ENCODE measurements around the gene SRGAP1.

Gene SRGAP1

DNA sequence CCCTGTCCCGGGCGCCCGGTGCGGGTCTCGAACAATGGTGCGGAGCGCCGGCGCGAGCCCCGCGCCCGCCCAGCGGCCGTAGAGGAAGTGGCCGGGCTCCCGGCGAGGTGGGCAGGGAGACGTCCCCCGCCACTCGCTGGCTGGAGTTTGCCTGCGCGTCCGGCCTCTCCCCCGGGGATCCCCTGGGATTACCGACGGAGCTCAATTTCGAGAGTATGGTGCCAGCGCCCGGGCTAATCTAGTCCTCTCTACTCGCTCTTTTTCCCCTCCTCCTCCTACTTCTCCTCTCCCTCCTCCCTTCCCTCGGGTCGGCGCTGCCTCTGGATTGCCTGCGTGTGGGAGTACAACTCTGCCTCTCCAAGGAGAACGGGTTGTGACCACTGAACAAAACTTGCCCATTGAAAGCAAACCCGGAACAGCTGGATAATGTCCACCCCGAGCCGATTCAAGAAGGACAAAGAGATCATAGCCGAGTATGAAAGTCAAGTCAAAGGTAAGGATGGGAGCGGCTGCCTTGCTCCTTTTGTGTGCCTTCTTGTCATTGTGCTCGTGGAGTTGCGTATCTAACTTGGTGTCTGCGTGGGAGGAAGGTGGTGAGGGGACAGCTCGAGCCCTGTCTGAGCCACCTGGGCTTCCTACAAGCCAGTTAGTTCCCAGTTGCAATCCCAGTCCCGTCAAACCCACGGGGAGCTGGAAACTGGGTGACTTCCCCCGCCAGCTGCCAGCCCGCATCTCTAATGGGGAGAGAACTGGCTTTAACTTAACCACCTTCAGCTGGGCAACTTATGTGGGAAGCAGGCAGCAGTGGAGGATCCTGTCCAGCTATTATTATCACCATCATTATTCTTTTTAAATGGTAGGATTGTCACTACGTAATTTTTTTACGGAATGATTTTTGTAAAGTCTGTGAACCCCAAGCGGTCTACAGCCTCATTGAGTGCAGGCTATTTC, at the start of gene SRGAP1:
Gene SRGAP1, plus strand, starts transcription at position 310 of the 951 bp plus-strand sequence. Its CDS starts 117 bp downstream, at position 427.
- no peak for DNase-seq

DNA sequence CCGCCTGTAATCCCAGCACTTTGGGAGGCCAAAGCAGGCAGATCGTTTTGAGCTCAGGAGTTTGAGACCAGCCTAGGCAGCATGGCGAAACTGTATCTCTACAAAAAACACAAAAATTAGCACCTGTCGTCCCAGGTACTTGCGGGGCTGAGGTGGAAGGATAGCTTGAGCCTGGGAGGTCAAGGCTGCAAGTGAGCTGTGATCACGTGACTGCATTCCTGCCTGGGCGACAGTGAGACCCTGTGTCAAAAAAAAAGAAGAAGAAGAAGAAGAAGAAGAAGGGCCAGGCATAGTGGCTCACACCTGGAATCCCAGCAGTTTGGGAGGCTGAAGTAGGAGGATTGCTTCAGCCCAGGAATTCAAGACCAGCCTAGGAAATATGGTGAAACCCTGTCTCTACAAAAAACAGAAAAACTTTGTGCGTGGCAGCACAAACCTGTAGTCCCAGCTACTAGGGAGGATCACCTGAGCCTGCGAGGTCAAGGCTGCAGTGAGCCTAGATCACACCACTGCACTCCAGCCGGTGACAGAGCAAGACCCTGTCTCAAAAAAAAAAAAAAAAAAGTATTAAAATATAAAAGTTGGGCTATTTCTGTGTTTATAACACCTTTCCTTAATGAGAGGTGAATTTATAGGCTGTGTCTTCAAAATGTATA, 49.3 kb upstream of the SRGAP1 start:
- DNase-seq: no peak

DNA sequence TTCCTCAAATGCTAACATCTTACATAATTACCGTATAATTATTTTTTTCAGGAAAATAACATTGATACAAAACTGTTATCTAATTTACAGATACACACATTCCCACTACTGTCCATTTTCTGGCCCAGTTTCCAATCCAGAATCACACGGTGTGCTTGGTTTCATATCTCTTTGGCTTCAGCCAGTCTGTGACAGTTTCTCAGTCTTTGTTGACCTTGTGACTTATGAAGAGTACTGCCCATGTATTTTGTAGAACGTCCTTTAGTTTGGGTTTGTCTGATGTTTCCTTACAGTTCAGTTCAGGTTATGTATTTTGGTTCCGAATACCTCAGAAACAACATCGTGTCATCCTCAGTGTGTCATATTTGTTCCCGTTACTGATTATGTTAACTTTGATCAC, 48.6 kb upstream of the SRGAP1 start:
- no peak for DNase-seq

DNA sequence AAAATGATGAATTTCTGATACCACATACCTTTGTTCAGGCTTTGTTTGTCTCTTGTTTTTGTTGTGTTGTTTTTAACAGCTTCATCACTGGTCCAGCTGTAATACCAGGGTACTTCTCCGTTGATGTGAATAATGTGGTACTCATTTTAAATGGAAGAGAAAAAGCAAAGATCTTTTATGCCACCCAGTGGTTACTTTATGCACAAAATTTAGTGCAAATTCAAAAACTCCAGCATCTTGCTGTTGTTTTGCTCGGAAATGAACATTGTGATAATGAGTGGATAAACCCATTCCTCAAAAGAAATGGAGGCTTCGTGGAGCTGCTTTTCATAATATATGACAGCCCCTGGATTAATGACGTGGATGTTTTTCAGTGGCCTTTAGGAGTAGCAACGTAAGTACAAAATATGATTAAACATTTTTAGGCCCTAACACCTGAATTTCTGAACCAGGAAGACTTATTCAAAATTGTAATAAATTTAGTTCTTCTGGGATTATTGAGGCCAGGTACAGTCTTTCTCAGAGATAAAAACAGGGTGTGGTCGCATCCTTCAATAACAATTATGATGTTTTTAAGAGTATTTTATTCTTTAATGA, 42.4 kb upstream of the SRGAP1 start:
- DNase-seq: no peak

DNA sequence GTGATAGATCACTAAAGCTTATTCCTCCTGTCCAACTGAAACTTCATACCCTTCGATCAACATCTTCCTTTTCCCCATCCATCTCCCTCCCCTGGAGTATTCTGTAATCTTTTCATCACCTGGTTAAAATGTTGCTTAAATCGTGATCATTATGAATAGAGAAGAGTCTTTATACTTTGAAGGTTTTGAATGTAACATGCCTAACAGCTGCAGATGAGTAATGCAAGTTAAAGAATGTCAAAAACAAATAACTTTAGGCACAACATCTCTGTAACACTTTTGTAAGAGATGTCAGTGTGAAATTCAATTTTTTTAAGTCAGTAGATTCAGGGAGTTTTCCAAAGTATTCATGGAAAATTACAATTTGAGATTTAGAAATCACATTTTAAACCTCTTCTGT, 39.8 kb upstream of the SRGAP1 start:
- no peak for DNase-seq

DNA sequence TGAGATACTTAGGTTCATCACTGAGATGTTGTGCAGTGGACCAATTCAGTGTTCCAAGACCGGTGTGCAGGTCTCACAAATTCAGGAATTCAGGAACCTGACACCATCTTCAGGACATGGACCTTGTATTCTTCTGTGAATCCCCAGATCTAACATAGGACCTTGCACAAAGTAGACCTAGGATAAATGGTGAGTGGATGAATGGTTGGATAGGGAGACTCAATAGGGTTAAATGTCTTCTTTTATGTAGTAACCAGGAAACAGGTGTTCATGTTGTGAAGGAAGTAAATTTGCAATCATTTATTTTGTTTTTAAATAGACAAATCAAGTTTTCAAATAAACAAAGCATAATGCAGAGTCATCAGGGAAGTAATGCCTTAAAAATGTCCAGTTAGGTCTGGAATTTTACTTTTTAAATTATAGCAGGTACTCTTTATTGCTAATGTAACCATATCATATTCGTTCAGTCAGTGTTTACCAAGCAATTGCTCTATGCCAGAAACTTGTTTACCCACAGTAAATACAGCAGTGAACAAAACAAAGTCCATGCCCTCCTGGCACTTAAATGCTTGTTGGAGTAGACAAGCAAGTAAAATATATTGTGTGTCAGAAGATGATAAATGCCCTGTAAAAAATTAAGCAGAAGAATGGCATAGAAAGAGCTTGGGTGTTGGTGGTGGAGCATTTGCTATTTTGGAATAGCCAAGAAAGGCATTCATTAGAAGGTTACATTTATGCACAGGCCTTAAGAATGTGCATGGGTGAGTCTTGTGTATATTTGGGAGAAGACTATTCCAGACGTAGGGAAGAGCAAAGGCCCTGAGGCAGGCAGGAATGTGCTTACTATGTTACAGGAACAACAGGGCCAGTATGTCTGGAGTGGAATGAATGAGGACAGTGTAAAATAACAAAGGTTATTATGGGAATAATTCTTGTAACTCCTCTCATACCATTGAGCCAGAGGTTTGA, 38.5 kb upstream of the SRGAP1 start:
- no peak for DNase-seq

DNA sequence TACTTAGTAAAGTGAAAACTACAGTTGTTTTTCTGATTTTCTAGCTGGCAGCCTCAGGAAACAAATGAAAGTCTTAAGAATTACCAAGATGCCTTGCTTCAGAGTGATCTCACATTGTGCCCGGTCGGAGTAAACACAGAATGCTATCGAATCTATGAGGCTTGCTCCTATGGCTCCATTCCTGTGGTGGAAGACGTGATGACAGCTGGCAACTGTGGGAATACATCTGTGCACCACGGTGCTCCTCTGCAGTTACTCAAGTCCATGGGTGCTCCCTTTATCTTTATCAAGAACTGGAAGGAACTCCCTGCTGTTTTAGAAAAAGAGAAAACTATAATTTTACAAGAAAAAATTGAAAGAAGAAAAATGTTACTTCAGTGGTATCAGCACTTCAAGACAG, 35.9 kb upstream of the SRGAP1 start:
- DNase-seq: no peak

DNA sequence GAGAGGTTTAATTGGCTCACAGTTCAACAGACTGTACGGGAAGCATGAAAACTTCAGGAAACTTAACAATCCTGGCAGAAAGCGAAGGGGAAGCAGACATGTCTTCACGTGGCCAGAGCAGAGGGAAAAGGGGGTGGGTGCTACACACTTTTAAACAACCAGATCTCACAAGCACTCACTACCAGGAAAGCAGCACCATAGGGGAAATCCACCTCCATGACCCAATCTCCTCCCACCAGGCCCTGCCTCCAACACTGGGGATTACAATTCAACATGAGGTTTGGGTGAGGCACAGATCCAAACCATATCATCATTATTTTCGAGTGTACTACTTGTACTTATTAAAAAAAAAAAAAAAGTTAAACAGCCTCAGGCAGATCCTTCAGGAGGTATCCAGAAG, 34.9 kb upstream of the SRGAP1 start:
- DNase-seq: no peak

DNA sequence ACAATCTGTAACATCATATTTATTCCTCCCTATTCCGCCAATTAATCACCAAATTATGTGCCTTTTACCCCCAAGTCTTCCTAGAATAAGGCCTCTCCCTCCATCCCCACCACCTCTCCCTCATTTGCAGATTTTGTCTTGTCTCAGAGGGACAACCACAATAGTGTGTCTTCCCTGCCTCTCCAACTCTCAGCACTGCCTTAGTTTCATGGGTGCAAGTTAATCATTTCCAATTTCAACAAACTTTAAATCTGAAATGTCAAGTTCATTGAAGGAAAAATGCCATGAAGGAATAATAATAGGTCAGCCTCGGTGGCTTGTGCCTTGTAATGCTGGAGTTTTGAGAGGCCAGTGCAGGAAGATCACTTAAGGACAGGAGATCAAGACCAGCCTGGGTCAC, 33.2 kb upstream of the SRGAP1 start:
- no peak for DNase-seq

DNA sequence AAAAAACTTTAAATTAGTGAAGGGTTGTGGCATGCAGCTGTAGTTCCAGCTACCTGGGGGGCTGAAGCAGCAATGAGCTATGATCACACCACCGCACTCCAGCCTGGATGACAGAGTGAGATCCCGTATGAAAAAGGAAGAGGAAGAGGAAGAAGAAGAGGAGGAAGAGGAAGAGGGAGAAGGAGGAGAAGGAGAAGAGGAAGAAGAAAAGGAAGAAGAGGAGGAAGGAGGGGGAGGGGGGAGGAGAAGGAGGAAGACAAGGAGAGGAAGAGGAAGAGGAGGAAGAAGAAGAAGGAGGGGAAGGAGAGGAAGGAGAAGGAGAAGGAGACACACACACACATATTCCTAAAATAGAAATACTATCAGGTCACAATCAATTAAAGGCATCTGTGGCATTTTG, 32.7 kb upstream of the SRGAP1 start:
- no peak for DNase-seq

DNA sequence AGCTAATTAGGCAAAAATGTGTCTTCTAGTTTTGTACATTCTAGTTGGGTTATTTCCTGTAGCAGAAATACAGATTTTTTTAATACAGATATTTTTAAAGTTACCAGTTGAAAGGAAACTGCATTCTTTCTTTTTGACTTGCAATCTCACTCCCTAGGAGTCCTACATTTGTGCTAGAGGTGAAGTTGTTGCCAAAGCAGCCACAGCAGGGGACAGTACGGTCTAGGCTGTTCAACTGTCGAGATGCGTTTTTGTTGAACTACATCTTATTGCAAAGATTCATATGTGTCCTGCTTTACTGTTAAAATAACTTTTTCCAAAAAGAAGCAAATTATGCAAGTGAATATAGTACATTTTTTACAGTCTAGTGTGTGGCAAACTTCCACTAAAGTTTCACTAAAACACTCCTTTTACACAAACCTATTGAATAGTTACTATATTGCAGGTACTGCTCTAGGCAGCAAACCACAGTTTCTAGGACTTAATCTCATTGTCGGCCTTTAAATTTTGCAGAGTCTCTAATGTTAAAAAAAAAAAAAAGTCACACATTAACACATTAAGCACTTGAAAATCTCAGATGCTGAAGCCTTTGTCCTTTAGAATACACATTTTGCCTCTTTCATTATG, 30.2 kb upstream of the SRGAP1 start:
- DNase-seq: no peak

DNA sequence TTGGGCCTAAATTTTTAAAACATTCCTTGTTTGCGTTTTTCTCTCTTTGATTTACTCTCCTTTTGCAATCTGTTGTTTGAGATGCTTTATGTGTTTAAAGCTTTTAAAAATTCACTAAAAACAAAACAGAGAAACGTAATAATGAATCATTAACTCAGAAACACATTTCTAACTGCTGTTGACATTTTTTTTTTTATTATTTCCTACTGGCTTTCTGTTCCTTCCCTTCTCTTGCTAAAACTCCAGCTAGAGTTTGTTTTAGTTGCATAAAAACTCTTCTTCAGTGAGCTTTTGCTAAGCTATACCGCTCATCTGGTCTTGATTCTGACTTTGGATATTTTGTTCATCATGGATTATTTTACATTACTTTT, 29.0 kb upstream of the SRGAP1 start:
- DNase-seq: no peak

DNA sequence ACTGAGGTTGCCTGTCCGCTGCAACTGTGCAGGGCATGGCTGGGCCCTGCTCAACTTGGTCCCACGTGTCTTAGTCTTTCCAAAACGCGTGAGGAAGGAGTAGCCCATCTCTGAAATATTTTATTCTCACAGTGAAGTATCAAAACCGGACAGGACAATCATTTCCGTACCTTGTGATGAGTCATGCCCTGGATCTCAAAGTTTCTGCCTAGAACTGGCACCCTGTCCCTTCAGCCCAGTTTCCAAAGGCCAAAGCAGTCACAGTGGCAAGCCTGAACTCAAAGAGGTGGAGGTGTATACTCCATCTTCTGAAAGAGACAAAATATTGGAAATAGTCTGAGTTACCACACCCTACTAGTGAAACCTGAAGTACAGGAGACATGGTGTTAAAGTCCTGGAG, 28.5 kb upstream of the SRGAP1 start:
- no peak for DNase-seq

DNA sequence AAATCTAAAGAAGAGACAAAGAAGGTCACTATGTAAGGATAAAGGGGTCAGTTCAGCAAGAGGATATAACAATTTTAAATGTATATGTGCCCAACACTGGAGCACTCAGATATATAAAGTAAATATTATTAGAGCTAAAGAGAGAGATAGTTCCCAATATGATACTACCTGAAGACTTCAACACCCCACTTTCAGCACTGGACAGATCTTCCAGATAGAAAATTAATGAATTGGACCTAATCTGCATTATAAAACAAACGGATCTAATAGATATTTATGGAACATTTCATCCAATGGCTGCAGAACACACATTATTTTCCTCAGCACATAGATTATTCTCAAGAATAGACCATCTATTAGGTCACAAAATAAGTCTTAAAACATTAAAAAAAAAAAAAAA, 24.1 kb upstream of the SRGAP1 start:
- no peak for DNase-seq

DNA sequence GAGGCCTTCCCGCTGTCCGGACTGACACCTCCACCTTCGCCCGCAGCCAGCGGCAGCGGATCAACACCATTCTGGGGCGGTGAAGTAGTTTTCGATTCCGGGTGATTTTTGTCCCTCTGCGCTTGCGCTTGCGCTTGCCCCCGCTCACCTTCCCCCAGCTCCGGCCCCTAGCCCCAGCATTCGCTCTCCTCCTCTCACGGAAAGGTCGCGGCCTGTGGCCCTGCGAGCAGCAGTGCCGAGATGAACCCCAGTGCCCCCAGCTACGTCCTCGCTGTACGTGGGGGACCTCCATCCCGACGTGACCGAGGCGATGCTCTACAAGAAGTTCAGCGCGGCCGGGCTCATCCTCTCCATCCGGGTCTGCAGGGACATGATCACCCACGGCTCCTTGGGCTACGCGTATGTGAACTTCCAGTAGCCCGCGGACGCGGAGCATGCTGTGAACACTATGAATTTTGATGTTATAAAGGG, 22.7 kb upstream of the SRGAP1 start:
- DNase-seq: peak; percentile 4

DNA sequence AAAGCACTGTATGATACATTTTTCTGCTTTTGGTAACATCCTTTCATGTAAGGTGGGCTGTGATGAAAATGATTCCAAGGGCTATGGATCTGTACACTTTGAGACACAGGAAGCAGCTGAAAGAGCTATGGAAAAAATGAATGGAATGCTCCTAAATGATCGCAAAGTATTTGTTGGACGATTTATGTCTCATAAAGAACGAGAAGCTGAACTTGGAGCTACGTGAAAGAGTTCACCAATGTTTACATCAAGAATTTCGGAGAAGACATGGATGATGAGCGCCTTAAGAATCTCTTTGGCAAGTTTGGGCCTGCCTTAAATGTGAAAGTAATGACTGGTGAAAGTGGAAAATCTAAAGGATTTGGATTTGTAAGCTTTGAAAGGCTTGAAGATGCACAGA, 22.1 kb upstream of the SRGAP1 start:
- DNase-seq: no peak

DNA sequence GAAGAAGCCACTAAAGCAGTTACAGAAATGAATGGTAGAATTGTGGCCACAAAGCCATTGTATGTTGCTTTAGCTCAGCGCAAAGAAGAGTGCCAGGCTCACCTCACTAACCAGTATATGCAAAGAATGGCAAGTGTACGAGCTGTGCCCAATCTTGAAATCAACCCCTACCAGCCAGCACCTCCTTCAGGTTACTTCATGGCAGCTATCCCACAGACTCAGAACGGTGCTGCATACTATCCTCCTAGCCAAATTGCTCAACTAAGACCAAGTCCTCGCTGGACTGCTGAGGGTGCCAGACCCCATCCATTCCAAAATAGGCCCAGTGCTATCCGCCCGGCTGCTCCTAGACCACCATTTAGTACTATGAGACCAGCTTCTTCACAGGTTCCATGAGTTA, 21.5 kb upstream of the SRGAP1 start:
- DNase-seq: no peak

DNA sequence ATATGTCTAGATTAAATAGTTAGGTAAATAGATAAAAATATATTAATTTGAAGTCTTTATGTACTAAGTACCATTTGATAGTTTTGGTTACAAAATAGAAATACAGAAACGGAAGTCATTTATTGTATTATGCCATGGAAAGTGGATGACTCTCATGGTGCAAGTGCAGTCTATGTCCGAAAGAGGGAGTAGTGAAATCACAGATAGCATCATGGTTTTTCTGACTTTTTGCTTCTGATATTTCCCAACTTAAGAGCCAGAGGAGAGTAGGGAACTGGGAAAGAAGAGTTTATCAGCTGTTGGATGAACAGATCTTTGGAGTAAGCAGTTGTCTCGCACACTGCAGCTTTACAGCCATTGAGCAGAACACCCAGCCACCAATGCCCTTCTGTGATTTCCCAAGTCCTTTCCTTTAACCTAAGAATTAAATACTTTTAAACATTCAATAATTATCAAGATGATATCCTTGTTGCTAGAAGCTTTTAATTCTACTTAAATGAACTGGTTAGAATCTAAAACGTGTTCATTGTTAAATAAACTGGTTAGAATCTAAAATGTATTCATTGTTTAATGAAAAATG, 18.4 kb upstream of the SRGAP1 start:
- no peak for DNase-seq

DNA sequence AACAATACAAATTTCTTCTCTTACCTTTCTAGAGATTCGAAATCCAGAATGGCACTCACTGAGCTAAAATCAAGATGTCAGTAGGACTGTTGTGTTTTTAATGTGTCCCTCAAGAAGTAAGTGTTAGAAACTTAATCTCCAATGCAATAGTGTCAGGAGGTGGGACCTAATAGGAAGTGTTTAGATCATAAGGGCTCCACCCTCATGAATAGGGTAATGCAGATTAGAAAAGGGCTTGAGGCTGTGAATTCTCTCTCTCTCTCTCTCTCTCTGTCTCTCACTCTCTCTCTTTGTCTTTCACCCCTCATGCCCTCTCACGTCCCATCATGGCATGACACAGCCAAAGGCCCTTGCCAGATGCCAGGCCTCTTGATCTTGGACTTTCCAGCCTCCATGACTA, 15.6 kb upstream of the SRGAP1 start:
- DNase-seq: no peak

DNA sequence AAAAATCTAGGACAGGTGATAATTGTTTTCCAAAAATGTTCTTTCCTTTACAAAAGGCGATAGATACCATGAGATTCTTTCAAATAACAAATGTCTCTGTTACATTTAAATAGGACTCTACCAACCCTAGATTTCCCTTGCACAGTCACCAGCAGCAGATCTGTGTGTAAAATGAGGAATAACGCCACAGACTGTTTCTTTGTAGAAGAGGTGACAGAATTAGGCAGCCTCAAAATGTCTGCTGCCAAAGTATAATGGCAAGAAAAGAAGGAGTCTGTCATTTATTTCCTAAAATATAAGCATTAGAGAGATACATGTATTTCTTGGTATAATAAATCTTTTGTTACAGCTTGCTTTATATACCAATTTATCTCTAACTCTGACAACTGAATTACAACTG, 8.5 kb upstream of the SRGAP1 start:
- DNase-seq: no peak

DNA sequence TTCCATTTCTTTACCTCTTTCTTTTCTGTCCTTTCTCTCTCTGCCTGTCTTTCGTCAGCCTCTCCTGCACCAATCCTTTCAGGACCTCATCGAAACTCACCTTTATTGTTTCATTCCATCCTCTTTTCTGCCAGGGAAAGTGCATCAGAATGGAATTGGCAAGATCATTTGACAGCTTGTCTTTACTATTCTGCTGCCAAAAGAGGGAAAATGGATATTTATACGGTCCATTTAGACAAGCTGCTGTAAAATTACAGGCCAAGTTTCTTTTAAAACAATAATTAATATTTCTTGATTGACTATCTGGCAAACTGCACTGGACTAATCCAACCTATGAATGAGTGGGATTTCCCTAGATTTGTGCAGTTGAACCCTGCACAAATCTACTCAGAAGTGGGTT, 7.6 kb upstream of the SRGAP1 start:
- no peak for DNase-seq

DNA sequence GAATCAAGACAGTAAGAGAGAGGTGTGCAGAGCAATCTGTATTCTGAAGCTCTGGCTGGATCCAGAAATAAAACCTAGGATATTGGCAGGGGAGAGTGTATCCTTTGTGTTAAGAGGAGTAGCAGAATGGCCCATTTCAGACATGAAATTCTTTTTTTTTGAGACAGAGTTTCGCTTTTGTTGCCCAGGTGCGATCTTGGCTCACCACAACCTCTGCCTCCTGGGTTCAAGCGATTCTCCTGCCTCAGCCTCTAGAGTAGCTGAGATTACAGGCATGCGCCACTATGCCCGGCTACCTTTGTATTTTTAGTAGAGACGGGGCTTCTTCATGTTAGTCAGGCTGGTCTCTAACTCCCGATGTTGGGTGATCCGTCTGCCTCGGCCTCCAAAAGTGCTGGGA, 6.1 kb upstream of the SRGAP1 start:
- DNase-seq: no peak
